Stimulated activated CD4-positive, alpha-beta T cell treated with anti-CD3 and anti-CD28 coated beads, TNF-alpha, amount 100 ng/mL, for 1 hour (primary cell): Measurements from ENCODE around the gene DUSP23.

Experiments used
- DNase-seq, 3 donors: peaks; one replicate each; pipeline ENCODE4 v3.0.0-alpha.2; 2020; ENCODE audit warnings: low read depth in 3 of 3, low spot score in 1 of 3

DUSP23 gene

DNA sequence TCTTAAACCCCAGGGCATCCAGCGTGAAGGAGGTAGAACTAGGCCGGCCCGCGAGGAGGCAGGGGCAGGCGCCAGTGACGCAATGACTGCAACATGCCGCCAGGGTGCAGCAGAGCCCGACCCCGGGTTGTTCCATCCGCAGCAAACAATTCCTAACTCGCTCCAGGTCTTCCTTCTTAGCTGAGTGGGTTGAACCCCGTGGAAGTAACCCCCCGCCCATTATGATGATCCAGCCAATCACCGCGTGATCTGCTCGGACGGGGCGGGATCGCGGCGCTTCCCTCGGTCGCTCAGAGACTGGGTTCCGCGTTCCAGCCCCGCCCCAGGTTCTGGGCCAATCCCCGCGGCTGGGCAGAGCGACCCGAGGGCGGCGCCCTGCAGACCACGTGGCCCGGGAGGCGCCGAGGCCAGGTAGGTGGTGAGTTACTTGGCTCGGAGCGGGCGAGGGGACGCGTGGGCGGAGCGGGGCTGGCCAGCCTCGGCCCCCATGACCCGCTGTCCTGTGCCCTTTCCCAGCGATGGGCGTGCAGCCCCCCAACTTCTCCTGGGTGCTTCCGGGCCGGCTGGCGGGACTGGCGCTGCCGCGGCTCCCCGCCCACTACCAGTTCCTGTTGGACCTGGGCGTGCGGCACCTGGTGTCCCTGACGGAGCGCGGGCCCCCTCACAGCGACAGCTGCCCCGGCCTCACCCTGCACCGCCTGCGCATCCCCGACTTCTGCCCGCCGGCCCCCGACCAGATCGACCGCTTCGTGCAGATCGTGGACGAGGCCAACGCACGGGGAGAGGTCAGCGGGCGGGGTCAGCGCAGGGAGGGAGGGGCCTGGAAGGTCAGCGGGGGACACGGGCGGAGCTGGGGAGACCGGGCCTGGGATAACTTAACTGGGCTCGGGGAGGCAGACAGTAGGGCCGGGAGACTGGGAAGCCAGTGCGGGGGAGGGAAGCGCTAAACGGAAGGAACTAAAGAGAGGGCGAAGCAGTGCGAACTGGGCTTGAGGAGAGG is at the start of gene DUSP23:
TSS of gene DUSP23 (plus strand) at position 380 of the 1,000 bp plus-strand sequence. CDS start at position 519, 139 bp downstream.
- DNase-seq, result peak; percentile 89 to 92 (median 91)

DNA sequence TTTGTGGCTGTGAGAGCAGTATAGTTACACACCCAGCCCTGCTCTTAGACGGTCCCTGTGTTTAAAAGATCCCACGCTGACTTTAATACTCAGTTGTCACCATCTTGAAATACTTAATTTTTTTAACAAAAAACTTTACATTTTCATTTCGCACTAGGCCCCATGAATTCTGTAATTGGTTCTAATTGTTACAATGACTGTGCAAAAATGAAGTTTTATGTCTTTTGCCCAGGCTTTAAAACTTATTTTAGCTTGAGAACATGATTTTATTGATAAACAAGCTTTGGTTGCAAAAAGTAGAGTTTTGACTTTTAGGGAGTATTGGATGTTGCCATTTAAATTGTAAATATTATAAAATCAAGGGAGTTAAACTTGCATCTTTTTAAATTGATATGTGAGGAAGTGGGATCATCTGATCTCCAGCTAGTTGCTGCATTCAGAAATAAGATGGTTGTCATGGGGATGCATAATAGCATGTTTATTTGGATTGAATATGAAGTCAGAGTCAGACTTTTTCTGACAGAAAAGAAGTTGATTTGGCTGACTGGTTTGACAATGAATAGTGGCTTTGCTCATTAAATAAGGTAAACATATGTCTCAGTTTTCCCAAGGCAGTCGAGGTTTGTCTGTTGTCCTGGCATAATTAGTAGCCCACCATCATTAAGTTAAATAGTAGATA is 43.4 kb upstream of the DUSP23 start:
- DNase-seq, result no peak

DNA sequence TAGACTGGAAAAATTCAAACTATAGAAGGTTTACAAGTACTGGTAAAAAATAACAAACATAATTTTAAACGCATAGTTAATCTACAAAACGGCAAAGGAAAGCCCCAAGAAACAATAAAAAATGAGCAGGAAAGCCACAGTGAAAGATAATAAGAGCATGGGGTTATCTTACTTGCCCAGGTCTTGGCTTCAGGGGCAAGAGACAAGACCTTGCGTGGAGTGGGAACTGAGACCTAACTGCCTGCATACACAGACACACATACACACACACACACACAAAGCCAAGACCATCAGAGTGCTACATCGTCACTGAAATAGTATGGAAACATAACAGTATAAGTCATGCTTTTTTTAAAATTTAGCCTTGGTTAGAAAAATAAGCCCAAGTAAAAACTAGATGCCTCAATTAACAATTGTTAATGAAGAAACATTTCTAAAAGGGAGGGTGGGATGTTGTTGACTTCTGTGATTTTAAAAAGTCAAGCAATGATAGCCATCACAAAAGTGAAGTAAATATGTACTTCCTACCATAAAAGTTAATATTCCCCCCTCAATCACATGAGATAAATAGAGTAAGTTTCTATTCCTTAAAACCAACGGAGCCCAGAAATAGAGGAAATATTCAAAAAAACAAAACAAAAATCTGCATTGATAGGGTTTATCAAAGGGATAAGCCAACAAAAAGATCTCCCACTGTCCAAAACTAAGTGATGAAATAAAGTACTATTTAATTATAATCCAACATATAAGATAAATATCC is 36.9 kb upstream of the DUSP23 start:
- no peak for DNase-seq

DNA sequence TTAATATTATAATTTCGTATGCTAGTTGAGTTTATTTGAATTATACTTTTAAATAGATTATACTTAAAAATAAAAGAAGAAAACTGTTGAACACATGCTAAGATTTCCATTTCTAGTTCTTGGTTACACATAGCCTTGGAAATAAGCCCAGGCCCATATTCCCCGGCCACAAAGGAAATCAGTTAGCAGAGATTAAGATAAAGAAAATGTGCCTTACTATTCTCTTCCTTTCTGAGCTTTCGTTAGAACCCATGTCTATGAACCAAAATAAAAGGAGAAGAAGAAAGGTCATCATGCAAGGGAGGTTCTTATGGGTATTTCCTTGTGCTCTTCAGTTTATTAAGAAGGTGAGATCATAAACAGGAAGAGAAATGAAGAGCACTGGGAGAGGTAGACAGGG is 34.1 kb upstream of the DUSP23 start:
- DNase-seq, result no peak

DNA sequence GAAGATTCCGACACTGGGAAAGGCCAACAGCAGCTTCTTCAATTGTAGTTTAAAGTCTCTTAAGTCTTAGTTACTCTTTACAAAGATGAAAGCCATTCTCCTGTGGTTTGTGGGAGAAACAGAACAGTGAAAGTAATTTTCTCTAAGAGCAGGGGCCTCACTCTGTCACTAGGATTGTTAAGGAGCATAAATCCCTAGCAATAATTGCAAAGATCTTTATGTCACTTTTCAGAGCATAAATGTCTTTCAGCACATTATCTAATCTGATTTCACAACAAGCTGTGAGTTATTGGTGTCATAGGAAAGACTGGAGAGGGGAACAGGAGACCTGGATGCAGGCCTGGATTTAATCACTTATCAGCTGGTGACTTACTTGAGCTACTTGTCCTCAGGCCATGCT is 32.4 kb upstream of the DUSP23 start:
- DNase-seq, result no peak

DNA sequence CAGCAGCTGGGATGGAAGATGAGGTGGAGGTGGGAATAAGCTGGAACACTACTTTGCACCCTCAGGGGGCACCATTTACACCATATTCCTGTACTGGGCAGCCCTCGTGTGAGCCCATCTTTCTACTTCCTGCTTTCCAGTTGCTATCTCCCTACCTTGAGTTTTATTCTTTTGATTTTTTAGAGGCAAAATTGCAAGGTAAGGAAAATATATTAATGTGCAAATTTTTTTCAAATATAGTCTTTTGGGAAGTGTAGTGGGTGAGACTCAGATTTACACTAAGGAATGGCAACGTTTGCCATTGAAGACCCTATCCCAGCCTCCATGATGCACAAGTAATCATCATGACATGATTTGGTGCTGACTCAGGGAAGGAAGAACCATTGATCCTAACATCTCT is 31.1 kb upstream of the DUSP23 start:
- no peak for DNase-seq

DNA sequence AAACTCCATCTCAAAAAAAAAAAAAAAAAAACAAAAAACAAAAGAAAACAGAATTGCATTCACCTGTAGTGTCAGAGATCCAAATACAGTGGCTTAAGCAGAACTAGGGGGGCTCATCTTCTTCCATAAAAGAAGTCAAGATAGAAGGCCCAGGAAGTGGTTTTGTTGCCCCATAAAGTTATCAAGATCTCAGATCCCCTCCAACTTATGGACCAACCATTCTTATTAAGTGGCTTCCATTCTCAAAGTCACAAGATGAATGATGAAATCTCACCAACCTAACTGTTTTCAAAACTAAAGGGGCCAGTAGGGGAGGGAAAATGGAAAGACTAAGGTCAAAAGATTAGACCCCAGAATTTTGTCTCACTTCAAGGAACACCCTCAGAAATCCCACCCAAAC is 30.1 kb upstream of the DUSP23 start:
- no peak for DNase-seq

DNA sequence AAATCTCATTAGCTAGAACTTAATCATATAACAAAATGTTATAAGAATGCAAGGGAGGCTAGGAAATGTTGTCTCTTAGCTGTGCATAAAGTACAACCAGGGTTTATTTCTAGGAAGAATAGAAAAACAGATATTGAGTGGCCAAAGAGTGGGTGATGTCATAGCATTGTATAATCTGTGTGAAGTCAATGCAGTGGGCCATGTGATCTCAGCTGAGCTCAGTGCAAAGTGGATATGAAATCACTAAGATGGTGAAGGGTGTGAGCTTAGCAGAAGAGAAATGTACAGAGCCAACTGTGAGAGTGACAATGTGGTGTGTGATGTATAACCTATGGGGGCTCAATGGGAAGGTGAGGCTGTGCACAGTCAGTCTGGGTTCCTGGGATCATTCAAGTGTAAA is 29.7 kb upstream of the DUSP23 start:
- no peak for DNase-seq

DNA sequence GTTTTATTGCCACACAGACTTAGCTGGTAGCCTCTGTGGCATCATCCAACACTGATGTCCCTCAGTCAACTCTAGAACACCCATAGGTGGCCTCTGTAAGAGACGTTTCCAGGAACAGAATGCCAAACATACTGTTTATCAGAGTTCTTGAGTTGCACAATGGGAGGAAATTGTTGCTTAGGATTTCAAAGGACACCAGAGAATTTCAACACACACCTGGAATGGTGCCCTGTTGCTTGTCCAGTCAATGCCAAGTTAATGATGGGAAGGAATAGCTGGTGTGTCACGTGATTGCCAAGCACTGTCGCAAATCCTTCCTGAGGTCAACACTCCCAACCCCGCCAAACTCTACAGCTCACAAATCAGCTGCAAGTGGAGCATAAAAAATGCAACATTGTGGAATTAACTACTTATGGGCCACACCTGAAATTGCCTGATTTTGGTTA is 28.6 kb upstream of the DUSP23 start:
- no peak for DNase-seq

DNA sequence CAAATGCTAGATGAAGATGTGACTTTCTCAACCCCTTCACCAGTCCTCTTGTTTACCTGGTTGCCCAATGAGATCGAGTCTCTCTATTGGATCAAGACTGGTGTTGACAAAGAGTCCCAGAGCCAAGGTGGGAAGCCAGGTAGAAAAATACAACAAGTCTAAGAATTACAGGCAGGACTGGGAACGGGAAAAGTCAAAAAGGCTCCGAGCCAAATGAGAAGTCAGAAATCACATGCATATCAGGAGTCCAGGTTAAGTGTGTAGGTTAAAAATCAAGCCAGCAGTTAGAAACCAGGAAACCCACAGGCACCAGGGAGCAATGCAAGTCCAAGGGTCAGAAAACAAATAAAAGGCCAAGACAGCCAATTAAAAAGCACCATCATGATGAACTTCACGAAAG is 27.4 kb upstream of the DUSP23 start:
- no peak for DNase-seq

DNA sequence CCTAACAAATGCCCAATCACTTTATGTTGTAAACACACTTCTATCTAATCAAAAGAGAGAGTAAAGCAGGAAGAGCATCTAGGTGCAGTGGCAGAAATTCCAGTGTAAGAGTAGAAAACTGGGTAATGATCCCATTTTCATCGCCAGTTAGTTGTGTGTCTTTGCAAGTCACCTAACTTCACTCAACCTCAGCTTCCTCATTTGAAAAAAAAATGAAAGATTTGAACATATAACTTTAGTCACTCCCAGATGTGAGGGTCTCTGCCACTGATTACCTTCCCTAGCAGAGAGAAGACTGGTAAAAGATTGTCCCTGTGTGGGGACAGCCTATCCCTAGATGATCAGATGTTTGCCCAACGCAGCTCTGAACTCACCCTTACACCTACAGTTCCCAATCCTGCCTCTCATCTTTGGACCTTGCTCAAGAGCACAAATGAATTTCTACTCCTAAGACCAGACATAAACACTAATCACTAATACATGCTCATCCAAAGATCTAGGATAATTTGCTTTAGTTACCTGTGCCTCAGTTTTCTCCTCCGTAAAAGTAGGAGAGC is 25.2 kb upstream of the DUSP23 start:
- DNase-seq, result no peak

DNA sequence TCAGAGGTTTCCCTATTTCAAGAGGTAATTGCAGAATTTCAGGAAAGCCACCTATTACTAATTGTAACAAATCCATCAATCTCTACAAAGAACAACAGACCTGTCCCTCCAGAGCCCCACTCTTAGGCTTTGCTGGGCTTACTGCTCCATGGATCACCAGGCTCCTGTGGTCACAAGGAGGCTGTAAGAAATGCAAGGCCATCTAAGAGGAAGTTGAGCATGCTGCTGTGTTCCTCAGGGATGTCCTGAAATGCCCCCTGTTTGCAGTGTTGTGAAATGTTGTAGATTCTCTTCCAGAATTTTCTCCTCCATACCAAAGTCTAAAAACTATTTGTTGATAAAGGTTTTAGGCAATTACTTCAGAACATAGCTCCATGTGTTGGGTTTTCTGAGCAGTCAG is 24.4 kb upstream of the DUSP23 start:
- no peak for DNase-seq

DNA sequence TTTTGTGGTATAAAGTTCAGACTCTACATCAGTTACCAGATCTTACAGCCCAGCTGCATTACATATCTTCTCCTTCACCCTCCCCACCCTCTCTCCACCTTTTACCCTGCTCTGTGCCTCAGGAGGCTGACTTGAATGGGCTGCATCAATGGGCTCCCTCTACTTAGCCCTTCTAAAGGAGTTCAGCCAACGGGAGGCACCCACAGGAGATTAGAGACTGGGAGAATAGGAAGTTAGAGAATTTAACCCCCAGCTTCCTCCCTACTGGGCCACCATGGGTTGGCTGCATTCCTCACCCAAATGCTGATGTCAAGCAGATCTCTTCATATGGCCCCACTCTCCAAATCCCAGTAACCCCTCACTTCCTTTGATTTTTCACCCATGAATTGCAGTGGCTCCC is 17.1 kb upstream of the DUSP23 start:
- DNase-seq, result no peak

DNA sequence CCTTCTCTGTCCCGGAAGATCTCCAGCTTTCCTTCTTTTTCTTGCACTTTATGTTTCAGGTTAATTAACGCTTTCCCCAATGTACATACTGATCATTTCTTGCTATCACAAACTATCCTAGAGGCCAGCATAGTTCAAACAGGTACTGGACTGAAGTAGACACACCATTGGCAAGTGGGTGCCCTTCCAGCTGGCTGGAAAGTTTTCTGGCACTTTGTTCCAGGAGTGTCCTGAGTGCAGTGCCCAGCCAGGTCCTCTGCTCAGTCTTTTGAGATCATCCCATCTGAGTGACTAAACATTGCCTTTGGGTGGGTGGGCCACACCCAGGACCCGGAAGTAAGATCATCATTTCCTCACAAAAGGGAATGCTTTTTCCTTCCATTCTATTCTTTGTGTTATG is 15.0 kb upstream of the DUSP23 start:
- DNase-seq, result no peak

DNA sequence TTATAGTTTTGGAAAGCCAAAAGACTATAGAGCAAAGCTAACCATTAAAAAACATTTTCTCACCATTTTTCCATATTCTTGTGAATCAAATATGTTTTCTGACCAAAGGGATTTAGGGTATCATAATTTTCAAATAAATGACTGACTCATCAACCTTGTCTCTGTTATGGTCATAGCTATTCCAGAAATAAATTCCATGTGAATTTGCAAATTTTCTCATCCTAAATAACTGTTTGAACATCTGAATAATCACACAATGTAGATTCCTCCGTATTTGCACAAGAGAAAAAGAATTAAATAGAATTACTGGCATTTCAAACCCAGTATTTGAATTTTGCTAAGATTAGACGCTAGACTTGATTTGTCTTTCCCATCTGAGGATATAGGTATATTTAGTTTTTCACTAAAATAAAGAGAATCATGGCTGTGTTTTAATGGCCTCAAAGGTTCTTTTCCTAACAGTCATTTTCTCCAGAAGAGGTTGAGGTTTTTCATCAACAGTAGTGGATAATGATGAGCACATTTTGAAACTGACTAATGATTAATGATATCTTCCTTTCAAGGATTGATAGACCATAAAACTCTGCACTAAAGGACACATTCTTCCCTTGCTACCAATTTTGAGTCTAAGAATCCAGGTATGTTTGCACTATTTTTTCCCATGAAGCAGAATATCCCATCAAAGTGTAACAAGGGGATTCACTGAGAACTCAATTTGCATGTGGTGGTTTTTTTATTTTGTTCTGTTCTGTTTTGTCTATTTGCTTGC is 9.5 kb upstream of the DUSP23 start:
- no peak for DNase-seq

DNA sequence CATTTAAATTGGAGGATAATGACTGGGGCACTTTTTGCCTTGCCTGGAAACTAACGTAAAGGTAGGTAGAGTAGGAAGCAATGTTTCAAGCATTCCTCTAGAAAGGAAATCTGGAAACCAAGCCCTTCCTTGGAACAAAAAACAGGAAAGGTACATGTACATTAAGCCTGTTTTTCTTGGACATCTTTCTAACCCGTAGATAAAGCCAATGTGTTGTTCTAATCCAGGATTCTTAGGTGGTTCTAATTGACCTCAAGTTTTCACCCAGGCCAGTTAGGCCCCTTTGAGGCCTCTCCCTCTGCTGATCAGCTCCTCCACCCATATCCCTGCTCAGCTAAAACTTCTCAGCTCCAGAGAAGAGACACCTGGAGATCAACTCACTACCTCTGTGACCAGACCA is 6.3 kb upstream of the DUSP23 start:
- no peak for DNase-seq

DNA sequence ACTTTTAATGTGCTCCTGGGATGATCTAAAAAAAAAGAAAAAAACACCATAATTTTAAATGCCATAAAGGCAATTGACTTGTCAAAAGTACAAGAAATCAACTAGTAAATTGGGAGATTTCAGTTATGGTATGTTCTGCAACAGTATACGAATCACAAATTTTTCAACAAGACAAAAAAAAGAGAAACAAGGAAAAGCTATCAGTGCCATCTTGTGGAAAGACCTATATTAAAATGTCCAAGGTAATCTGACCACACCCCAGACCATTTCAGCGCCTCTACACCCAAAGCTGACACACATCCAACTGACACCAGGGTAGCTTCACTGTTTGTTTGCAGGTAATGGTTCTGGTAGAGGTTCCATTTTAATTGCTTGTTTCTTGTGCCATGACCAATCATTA is 5.0 kb upstream of the DUSP23 start:
- DNase-seq, result no peak

DNA sequence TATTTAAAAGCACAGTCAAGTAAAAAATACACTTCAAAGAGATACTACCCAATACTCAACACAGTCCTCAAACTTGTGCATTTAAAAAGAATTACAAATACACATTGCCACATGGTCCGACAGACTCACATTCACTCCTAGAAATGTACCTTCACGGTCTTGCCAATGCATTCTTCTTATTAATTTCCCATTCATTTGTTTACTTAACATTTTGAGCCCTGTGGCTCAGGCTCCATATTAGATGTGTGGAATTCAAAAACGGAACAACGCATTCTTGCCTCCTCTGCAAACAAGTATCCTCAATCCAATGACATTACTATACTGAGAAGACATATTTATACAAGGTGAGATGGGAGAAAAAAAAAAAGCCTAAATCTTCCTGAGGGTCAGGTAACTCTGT is 2.5 kb upstream of the DUSP23 start:
- no peak for DNase-seq

DNA sequence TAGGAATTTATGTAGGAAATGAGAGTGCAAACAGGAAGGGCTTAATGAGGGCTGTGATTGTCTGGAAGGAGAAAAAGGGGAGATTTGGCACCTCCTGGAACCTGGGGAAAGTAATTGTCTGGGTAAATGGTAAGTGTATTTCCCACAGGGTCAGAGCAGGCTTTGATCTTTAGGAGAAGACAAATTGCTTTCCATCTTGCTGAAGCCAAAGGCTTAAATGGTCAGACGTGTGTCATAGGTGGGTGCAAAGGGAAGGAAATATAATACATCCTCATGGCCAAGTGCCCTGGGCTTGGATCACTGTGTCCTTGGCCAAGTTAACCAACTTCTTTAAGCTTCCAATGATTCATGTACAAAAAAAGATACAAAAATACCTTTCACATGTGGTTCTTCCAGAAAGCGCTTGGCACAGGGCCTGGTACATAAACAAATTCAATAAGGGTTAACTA is 1.3 kb upstream of the DUSP23 start:
- DNase-seq, result no peak

DNA sequence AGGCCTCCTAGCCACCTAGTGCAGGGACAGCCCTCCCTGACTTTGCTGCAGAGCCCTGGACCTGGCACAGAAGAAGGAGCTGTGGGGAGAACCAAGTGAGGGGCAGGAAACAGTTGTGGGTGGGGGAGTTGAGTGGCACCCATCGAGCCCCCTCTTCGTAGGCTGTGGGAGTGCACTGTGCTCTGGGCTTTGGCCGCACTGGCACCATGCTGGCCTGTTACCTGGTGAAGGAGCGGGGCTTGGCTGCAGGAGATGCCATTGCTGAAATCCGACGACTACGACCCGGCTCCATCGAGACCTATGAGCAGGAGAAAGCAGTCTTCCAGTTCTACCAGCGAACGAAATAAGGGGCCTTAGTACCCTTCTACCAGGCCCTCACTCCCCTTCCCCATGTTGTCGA is 1.2 kb downstream of the DUSP23 start:
- DNase-seq, result no peak
